IMR-90 (cell line): ENCODE measurements around the gene SNAP25.

ENCODE experiments used
- BHLHE40 ChIP-seq: fragments of 150-350 bp; IDR thresholded peaks from 2 replicates; pipeline ENCODE4 v1.6.1; 2016; ENCODE audit warnings: mild to moderate bottlenecking, low read depth, low read length
- CEBPB ChIP-seq: IDR thresholded peaks from 2 replicates; pipeline ENCODE4 v1.6.1; 2012; ENCODE audit warnings: low read depth, low read length, improper control_type of control experiment
- CTCF ChIP-seq: conservative IDR thresholded peaks from 2 replicates; pipeline ENCODE4 v1.5.1; 2012; ENCODE audit warnings: mild to moderate bottlenecking, low read depth, low read length, improper control_type of control experiment
- RAD21 ChIP-seq: IDR thresholded peaks from 2 replicates; pipeline ENCODE4 v1.6.1; 2012; ENCODE audit warnings: low read length, improper control_type of control experiment

- TF ChIP-seq CTCF (no peak), CEBPB (no peak), BHLHE40 (no peak), RAD21 (no peak)
Observed at GRCh38 chr20:10185741-10186558, 32.7 kb upstream of the SNAP25 start.
